GM13977 (cell line): ENCODE data around the gene RFX6.

Source experiments
- DNase-seq: peaks from one replicate; pipeline ENCODE4 v3.0.0; 2012; ENCODE audit warnings: low spot score
- CTCF ChIP-seq: IDR thresholded peaks from 2 replicates; pipeline ENCODE4 v1.5.1; 2012; ENCODE audit warnings: mild to moderate bottlenecking, control low read depth; ENCODE audit not compliant: insufficient read depth; ENCODE audit errors: extremely low read depth, missing control alignments
- in situ Hi-C: fragments of 300-500 bp; cut with MboI; formaldehyde crosslinking; loops from one replicate; pipeline ENCODE4 v1.12.0; 2022; ENCODE audit warnings: low sequenced_read_pairs, low pct_unique_long_range_greater_than_20kb, mixed read lengths, inconsistent platforms; ENCODE audit not compliant: unreplicated experiment

RFX6 gene

GRCh38 chr6:116877743-116878142, 701 bp downstream of the RFX6 start:
- in situ Hi-C loops: no loop called here
- TF ChIP-seq CTCF: no peak
- no peak for DNase-seq

GRCh38 chr6:116881236-116881635, 4.2 kb downstream of the RFX6 start:
- in situ Hi-C loops: no loop called here
- no peak for TF ChIP-seq CTCF
- no peak for DNase-seq

GRCh38 chr6:116883005-116883404, 6.0 kb downstream of the RFX6 start:
- no peak for DNase-seq
- no peak for TF ChIP-seq CTCF
- in situ Hi-C loops: no loop called here

GRCh38 chr6:116884530-116884929, 7.5 kb downstream of the RFX6 start:
- DNase-seq: no peak
- in situ Hi-C loops: no loop called here
- TF ChIP-seq CTCF: no peak

GRCh38 chr6:116887168-116887567, 10.1 kb downstream of the RFX6 start:
- TF ChIP-seq CTCF: no peak
- in situ Hi-C loops: no loop called here
- no peak for DNase-seq

GRCh38 chr6:116887894-116888293, 10.9 kb downstream of the RFX6 start:
- in situ Hi-C loops: no loop called here
- DNase-seq: no peak
- no peak for TF ChIP-seq CTCF
